Thoracic aorta (tissue), 2 donors: ENCODE measurements around the gene ATXN7. TPM values are rescaled to one million over a fixed set of nuclear protein-coding genes. Genes with fewer than 3 reads are reported as not detected.

Experiments
- ATAC-seq: fragments of 150-250 bp; one replicate; pipeline ENCODE4 v1.8.0; 2017; ENCODE audit warnings: low read depth; ENCODE audit not compliant: insufficient number of reproducible peaks, low FRiP score
- DNase-seq: peaks from one replicate; pipeline ENCODE4 v3.0.0-alpha.2; 2020; ENCODE audit warnings: low spot score
- H3K27ac ChIP-seq, 2 donors: fragments of 200-600 bp; sonication (generic); 1 replicate in 1 of 2; 2 replicates in 1 of 2; pipeline ENCODE4 v1.5.1; 2016; ENCODE audit warnings: mild to moderate bottlenecking in 2 of 2, moderate library complexity in 2 of 2
- H3K27me3 ChIP-seq: fragments of 200-600 bp; sonication (generic); replicated peaks from 2 replicates; pipeline ENCODE4 v1.6.0; 2016; ENCODE audit warnings: mild to moderate bottlenecking; ENCODE audit not compliant: insufficient read depth
- H3K36me3 ChIP-seq: fragments of 200-600 bp; sonication (generic); one replicate; pipeline ENCODE4 v1.5.1; 2016
- H3K4me1 ChIP-seq, 2 donors: fragments of 200-600 bp; sonication (generic); 1 replicate in 1 of 2; 2 replicates in 1 of 2; pipeline versions ENCODE4 v1.5.1 to v1.6.0; 2016; ENCODE audit warnings: low read depth in 2 of 2, mild to moderate bottlenecking in 1 of 2; ENCODE audit not compliant: control insufficient read depth in 1 of 2
- H3K4me3 ChIP-seq: fragments of 200-600 bp; sonication (generic); 2 replicates; pipeline ENCODE4 v1.5.1; 2016; ENCODE audit warnings: mild to moderate bottlenecking
- H3K9me3 ChIP-seq: fragments of 200-600 bp; sonication (generic); 2 replicates; pipeline ENCODE4 v1.5.1; 2016
- CTCF ChIP-seq: fragments of 200-600 bp; sonication (generic); IDR thresholded peaks from one replicate; pipeline ENCODE4 v1.5.1; 2019; ENCODE audit warnings: antibody characterized with exemption
- total RNA-seq, 2 donors: library from RNA; depleted of rRNA; stranded (reverse); fragments of >200 nt; gene quantifications; one replicate each; pipeline versions ENCODE4 v1.1.0 to v1.2.3, GENCODE V29; 2016

ATXN7 gene
- total RNA-seq, 2 donors from 2014 or later, result 32.5 to 38.4 TPM

DNA sequence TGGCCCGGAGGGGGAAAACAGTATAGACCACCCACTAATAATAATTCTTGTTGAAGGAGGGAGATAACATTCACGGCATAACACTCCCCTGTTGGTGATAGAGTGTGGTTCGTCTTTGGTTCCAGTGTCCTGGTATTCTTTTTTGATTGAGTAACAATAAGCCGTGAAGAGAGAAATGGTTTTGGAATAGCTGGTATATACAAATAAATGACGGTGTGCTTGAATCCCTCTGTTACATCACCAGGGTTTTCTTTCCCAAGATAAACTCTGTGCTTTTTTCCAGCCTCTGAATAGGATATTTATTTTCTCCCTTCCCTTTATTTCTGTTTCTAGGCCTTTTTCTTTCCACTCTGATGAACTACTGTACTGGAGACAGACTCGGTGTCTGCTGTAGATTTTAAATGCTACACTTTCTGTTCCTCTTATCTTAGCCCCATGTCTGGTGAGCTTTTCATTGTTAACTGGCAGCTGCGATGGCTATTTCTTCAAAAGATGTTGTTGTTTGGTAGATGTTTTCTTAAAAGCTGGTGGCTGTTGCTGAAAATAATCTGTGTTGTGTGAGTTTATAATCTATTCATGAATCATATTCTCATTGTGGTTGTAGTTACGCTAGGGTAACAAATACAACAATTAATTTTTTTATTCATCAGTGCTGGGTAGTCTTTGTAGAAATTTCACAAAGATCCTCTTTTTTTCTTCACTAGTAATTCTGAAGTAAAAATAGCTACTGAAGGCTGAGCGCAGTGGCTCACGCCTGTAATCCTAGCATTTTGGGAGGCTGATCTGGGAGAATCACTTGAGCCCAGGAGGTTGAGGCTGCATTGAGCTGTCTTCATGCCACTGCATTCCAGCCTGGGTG is 64.0 kb downstream of the ATXN7 start:
- H3K36me3 ChIP-seq, result peaks cover 1% of the 10 kb centered on the region
- H3K27ac ChIP-seq, result no peak overlapping the region
- no peak overlapping the region for H3K4me3 ChIP-seq
- H3K27me3 ChIP-seq, result no peaks in the 10 kb centered on the region
- no peaks in the 10 kb centered on the region for H3K9me3 ChIP-seq
- TF ChIP-seq CTCF, result no peak
- DNase-seq (no peak), ATAC-seq (no peak)
- H3K4me1 ChIP-seq, result peaks cover 2 to 19% of the 10 kb centered on the region in 2 donors

DNA sequence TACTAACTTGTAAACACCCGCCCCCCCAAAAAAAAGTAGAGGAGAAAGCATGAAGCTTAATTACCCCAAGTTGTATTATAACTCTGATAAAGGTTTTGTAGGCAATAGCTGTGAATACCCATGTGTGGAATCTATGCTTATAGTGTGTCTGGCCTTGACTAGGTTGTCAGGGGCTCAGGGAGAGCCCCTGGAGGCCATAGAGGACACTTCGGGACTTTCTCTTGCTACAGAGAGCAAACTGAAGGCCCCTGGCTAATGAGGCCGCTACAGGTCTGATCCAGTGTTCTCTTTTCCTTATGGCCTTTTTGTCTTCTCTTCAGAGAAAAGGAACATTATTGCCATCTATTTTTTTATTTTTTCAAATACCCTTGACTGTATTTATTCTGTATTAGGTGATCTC is 67.6 kb downstream of the ATXN7 start:
- H3K4me1 ChIP-seq, result peaks cover 18 to 35% of the 10 kb centered on the region in 2 donors

DNA sequence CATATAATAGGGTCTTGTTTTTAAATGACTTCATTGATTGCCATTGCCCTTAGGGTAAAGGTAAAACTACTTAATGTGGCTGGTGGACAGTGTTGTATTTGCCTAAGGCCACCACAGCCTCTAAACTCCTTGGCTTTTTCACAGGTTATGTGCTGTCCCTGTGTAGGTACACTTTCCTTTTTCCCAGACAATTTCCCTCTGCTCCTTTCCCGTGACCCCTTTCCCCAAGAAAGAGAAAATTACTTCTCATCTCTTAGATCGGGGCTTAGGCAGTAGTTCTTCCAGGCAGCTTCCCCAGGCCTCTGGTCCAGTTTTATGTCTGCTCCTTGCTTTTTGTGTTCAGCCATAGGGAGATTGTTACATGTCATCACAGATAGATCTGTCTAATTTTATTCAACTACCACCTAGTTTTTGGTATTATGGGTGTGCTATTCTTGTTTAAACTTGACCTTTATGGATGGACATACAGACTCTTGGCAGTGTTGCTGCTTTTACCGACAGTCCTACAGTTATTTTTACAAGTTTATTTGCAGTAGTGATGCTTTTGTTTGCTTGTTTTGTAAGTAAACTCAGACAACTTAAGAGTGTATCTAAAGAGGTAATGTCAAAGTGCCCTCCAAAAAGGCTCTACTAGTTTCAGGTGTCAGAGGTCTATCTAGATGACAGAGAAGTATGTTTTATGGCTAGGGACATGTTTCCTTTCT is 69.0 kb downstream of the ATXN7 start:
- no peak for DNase-seq

More for the DNA sequence above, 67.6 kb downstream of the ATXN7 start:
- no peak for DNase-seq
- TF ChIP-seq CTCF, result no peak
- H3K4me3 ChIP-seq, result no peak overlapping the region
- no peak overlapping the region for H3K27ac ChIP-seq
- H3K36me3 ChIP-seq, result no peaks in the 10 kb centered on the region
- ATAC-seq, result no peak
- no peaks in the 10 kb centered on the region for H3K9me3 ChIP-seq
- no peaks in the 10 kb centered on the region for H3K27me3 ChIP-seq

DNA sequence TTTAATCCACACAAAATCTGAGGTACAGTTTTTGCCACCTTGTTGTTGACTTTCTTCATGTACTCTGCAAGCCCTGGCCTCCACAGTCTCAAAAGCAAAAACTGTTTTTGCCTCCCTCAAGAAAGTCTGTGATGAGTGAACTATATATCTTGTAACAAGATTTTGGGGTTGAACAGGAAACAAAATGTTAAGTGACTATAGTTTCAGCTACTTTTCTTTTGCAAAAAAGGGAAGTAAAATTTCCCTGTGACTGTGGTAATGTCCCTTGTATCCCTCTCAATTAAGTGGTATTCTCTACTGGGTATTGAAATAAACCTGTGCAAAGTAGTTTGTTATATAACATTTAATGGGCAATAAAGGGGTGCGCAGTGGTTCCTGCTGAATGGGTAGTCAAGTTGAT is 69.8 kb downstream of the ATXN7 start:
- no peak overlapping the region for H3K27ac ChIP-seq
- no peaks in the 10 kb centered on the region for H3K9me3 ChIP-seq
- no peak for ATAC-seq
- H3K36me3 ChIP-seq, result no peaks in the 10 kb centered on the region
- peaks cover 21 to 23% of the 10 kb centered on the region in 2 donors for H3K4me1 ChIP-seq
- TF ChIP-seq CTCF, result no peak
- no peak overlapping the region for H3K4me3 ChIP-seq
- DNase-seq, result no peak
- H3K27me3 ChIP-seq, result no peaks in the 10 kb centered on the region

More for the DNA sequence above, 69.0 kb downstream of the ATXN7 start:
- ATAC-seq, result no peak
- Histone ChIP-seq H3K36me3 (no peaks in the 10 kb centered on the region), H3K27me3 (no peaks in the 10 kb centered on the region), H3K4me3 (no peak overlapping the region), H3K9me3 (no peaks in the 10 kb centered on the region), H3K4me1 (peaks cover 21 to 26% of the 10 kb centered on the region in 2 donors), H3K27ac (no peak overlapping the region)
- no peak for TF ChIP-seq CTCF
